ENCODE data around the gene NRG3.

DNA sequence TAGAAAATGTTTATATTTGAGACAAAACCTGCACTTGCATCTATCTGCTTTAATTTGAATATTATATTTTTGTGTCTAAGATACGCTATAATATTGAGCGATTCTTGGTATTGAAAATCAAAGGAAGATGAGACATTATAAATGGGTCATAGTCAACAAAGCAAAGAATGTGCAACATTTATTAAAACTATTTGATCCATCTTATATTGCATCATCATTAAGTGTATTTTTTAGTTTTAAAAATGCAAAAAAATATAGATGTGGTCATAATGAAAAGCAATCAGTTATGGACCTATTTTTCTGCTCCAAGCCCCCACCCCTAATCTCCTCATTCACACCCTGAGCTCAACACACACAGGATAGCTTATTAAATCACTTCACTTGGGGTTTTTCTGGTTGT lies 847.3 kb downstream of the NRG3 start:
- TF ChIP-seq, protein P1, sequence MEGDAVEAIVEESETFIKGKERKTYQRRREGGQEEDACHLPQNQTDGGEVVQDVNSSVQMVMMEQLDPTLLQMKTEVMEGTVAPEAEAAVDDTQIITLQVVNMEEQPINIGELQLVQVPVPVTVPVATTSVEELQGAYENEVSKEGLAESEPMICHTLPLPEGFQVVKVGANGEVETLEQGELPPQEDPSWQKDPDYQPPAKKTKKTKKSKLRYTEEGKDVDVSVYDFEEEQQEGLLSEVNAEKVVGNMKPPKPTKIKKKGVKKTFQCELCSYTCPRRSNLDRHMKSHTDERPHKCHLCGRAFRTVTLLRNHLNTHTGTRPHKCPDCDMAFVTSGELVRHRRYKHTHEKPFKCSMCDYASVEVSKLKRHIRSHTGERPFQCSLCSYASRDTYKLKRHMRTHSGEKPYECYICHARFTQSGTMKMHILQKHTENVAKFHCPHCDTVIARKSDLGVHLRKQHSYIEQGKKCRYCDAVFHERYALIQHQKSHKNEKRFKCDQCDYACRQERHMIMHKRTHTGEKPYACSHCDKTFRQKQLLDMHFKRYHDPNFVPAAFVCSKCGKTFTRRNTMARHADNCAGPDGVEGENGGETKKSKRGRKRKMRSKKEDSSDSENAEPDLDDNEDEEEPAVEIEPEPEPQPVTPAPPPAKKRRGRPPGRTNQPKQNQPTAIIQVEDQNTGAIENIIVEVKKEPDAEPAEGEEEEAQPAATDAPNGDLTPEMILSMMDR (IDR thresholded peaks at IDR 0.05; ENCODE audit: low read length) = no peak
- TF ChIP-seq EZH2 (IDR thresholded peaks at IDR 0.05; ENCODE audit: borderline replicate concordance, low read length) = no peak
